HEK293 (cell line): ENCODE results near the gene TMEM79.

Source experiments
- CTCF ChIA-PET: fragments of 350-600 bp; formaldehyde crosslinking; extraction: SDS; loops from one replicate; lab custom pipeline; 2021; ENCODE audit warnings: antibody characterized with exemption; lab: Yijun Ruan, JAX
- POLR2A ChIA-PET: fragments of 300-600 bp; formaldehyde crosslinking; extraction: SDS; loops from one replicate; lab custom pipeline; 2020; ENCODE audit warnings: antibody characterized with exemption, inconsistent platforms; lab: Yijun Ruan, JAX
- H3K27ac ChIP-seq: fragments of 200-500 bp; sonication (Bioruptor generic); 2 replicates; pipeline ENCODE4 v1.5.1; 2014; ENCODE audit warnings: low read depth, low read length, control low read depth, inconsistent platforms; ENCODE audit errors: extremely low read depth
- H3K36me3 ChIP-seq, 2 experiments: fragments of 200-500 bp in 1 of 2; sonication (Bioruptor generic) in 1 of 2; 1 replicate in 1 of 2; 2 replicates in 1 of 2; pipeline ENCODE4 v1.5.1; 2014 to 2017; ENCODE audit warnings: inconsistent platforms in 2 of 2, low read length in 2 of 2; ENCODE audit not compliant: control insufficient read depth in 2 of 2, insufficient read depth in 1 of 2
- H3K4me1 ChIP-seq: fragments of 200-500 bp; sonication (Bioruptor generic); 2 replicates; pipeline ENCODE4 v1.5.1; 2014; ENCODE audit warnings: mild to moderate bottlenecking, low read length, inconsistent platforms; ENCODE audit not compliant: control insufficient read depth, insufficient read depth
- H3K4me3 ChIP-seq: 2 replicates; pipeline ENCODE4 v1.5.1; 2011; ENCODE audit warnings: low read depth, mild to moderate bottlenecking, control low read depth, low read length, moderate library complexity
- H3K9me3 ChIP-seq: fragments of 200-500 bp; sonication (Bioruptor generic); 2 replicates; pipeline ENCODE4 v1.5.1; 2014; ENCODE audit warnings: low read depth, low read length, inconsistent platforms; ENCODE audit not compliant: control insufficient read depth, insufficient read depth
- GLIS2 ChIP-seq: fragments of 450-650 bp; formaldehyde crosslinking; IDR thresholded peaks from 2 replicates; pipeline ENCODE4 v1.5.1; 2016; ENCODE audit warnings: missing biosample characterization, missing genetic modification characterization
- ZBTB17 ChIP-seq: fragments of 450-650 bp; formaldehyde crosslinking; IDR thresholded peaks from 2 replicates; pipeline ENCODE4 v1.5.1; 2016; ENCODE audit warnings: missing biosample characterization, missing genetic modification characterization
- ZFHX2 ChIP-seq: fragments of 450-650 bp; formaldehyde crosslinking; conservative IDR thresholded peaks from 2 replicates; pipeline ENCODE4 v1.5.1; 2016; ENCODE audit warnings: missing biosample characterization, missing genetic modification characterization
- ZNF10 ChIP-seq: fragments of 450-650 bp; formaldehyde crosslinking; IDR thresholded peaks from 2 replicates; pipeline ENCODE4 v1.5.1; 2017; ENCODE audit warnings: missing biosample characterization, missing genetic modification characterization
- ZNF132 ChIP-seq: fragments of 450-650 bp; formaldehyde crosslinking; IDR thresholded peaks from 2 replicates; pipeline ENCODE4 v1.5.1; 2017; ENCODE audit warnings: missing biosample characterization, missing genetic modification characterization, borderline replicate concordance
- ZNF2 ChIP-seq: fragments of 450-650 bp; formaldehyde crosslinking; IDR thresholded peaks from 2 replicates; pipeline ENCODE4 v1.5.1; 2016; ENCODE audit warnings: missing biosample characterization, missing genetic modification characterization
- ZNF416 ChIP-seq: fragments of 450-650 bp; formaldehyde crosslinking; IDR thresholded peaks from 2 replicates; pipeline ENCODE4 v1.5.1; 2016; ENCODE audit warnings: missing biosample characterization, missing genetic modification characterization
- ZNF426 ChIP-seq: fragments of 450-650 bp; formaldehyde crosslinking; IDR thresholded peaks from 2 replicates; pipeline ENCODE4 v1.5.1; 2017; ENCODE audit warnings: missing biosample characterization, missing genetic modification characterization, mild to moderate bottlenecking, inconsistent platforms, moderate library complexity
- ZNF473 ChIP-seq: fragments of 450-650 bp; formaldehyde crosslinking; IDR thresholded peaks from 2 replicates; pipeline ENCODE4 v1.5.1; 2017; ENCODE audit warnings: missing biosample characterization, missing genetic modification characterization
- ZNF501 ChIP-seq: fragments of 450-650 bp; formaldehyde crosslinking; IDR thresholded peaks from 2 replicates; pipeline ENCODE4 v1.5.1; 2016; ENCODE audit warnings: missing biosample characterization, missing genetic modification characterization
- ZNF549 ChIP-seq: fragments of 450-650 bp; IDR thresholded peaks from 2 replicates; pipeline ENCODE4 v1.5.1; 2018; ENCODE audit warnings: missing biosample characterization, missing genetic modification characterization, mild to moderate bottlenecking, inconsistent platforms, moderate library complexity
- ZNF555 ChIP-seq: fragments of 450-650 bp; formaldehyde crosslinking; conservative IDR thresholded peaks from 2 replicates; pipeline ENCODE4 v1.5.1; 2017; ENCODE audit warnings: missing biosample characterization, mild to moderate bottlenecking, missing genetic modification characterization, inconsistent platforms
- ZNF600 ChIP-seq: fragments of 450-650 bp; formaldehyde crosslinking; IDR thresholded peaks from 2 replicates; pipeline ENCODE4 v1.5.1; 2016; ENCODE audit warnings: missing biosample characterization, missing genetic modification characterization
- ZNF776 ChIP-seq: fragments of 450-650 bp; formaldehyde crosslinking; IDR thresholded peaks from 2 replicates; pipeline ENCODE4 v1.5.0; 2017; ENCODE audit warnings: missing biosample characterization, missing genetic modification characterization, borderline replicate concordance
- ZNF792 ChIP-seq: fragments of 450-650 bp; formaldehyde crosslinking; IDR thresholded peaks from 2 replicates; pipeline ENCODE4 v1.5.1; 2016; ENCODE audit warnings: missing biosample characterization, missing genetic modification characterization
- ZNF830 ChIP-seq: fragments of 450-650 bp; IDR thresholded peaks from 2 replicates; pipeline ENCODE4 v1.5.0; 2018; ENCODE audit warnings: missing biosample characterization, missing genetic modification characterization, low read depth, mild to moderate bottlenecking, moderate library complexity
- TF ChIP-seq, protein P1 (sequence below): fragments of 450-650 bp; formaldehyde crosslinking; IDR thresholded peaks from 2 replicates; pipeline ENCODE4 v1.5.1; 2016; ENCODE audit warnings: missing biosample characterization, missing genetic modification characterization
- TF ChIP-seq, protein P2 (sequence below): fragments of 450-650 bp; formaldehyde crosslinking; IDR thresholded peaks from 2 replicates; pipeline ENCODE4 v1.5.1; 2017; ENCODE audit warnings: missing biosample characterization, missing genetic modification characterization
- TF ChIP-seq, protein P3 (sequence below): fragments of 450-650 bp; formaldehyde crosslinking; IDR thresholded peaks from 2 replicates; pipeline ENCODE4 v1.5.1; 2016; ENCODE audit warnings: missing biosample characterization, missing genetic modification characterization
- TF ChIP-seq, protein P4 (sequence below): sonication (generic); formaldehyde crosslinking; IDR thresholded peaks from 2 replicates; pipeline ENCODE4 v1.8.1; 2022; ENCODE audit warnings: mild to moderate bottlenecking, moderate library complexity, missing genetic modification reagents
- TF ChIP-seq, protein P5 (sequence below): fragments of 450-650 bp; formaldehyde crosslinking; IDR thresholded peaks from 2 replicates; pipeline ENCODE4 v1.5.1; 2016; ENCODE audit warnings: missing biosample characterization, missing genetic modification characterization
- TF ChIP-seq, protein P6 (sequence below): fragments of 450-650 bp; formaldehyde crosslinking; IDR thresholded peaks from 2 replicates; pipeline ENCODE4 v1.5.1; 2016; ENCODE audit warnings: missing biosample characterization, missing genetic modification characterization
- TF ChIP-seq, protein P7 (sequence below): fragments of 450-650 bp; IDR thresholded peaks from 2 replicates; pipeline ENCODE4 v1.5.1; 2018; ENCODE audit warnings: missing biosample characterization, missing genetic modification characterization

The TMEM79 gene

DNA sequence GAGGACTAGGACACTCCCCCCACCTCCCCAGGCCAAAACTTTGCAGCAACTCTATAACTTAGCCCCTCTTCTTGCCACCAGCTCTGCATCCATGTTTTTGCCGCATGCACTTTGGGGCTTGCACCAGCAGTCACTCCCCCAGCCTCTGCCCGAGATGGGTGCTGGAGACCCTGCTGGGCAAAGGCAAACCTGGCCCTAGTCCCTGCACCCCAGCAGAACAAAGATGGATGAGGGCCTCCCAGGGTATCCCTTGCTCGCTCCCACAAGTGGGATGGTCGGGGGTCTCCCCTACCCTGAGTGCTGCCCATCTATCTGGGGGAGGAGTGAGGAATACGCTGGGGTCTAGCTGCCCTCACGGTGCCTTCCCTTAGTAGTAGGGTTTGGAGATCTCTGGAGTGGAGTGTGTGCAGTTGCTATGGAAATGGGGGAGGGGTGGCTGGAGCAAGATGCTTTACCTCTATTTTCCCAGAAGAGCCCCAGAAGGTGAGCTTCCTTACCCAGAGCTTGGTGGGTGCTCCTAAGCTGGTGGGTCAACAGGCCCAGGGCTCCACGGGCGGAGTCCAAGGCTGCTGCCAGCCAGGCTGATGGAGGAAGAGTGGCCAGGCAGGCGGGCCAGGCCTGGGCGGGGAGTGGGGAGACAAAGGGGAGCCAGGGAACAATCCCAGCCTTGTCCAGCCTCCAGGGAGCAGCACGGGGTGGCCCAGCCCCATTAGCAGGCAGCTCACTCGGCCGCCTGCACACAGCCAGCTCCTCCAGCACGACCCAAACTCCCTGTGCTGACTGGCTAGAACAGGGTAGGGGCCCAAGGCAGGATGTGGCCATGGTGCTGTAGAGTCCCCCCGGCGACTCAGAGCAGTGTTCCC is 36.4 kb upstream of the TMEM79 start, which contains the start of gene PAQR6:
PAQR6 (minus strand) TSS at position 597 of the 863 bp plus-strand sequence. CDS start 1,325 bp downstream, outside the sequence.
- CTCF ChIA-PET: interaction anchor here (0.5 to 0.9 kb wide), 4 partner anchors 23 to 151 kb away, joined by 3 to 4 read pairs (median 3); partner anchors contain the start of gene SMG5
- TF ChIP-seq, protein P1, sequence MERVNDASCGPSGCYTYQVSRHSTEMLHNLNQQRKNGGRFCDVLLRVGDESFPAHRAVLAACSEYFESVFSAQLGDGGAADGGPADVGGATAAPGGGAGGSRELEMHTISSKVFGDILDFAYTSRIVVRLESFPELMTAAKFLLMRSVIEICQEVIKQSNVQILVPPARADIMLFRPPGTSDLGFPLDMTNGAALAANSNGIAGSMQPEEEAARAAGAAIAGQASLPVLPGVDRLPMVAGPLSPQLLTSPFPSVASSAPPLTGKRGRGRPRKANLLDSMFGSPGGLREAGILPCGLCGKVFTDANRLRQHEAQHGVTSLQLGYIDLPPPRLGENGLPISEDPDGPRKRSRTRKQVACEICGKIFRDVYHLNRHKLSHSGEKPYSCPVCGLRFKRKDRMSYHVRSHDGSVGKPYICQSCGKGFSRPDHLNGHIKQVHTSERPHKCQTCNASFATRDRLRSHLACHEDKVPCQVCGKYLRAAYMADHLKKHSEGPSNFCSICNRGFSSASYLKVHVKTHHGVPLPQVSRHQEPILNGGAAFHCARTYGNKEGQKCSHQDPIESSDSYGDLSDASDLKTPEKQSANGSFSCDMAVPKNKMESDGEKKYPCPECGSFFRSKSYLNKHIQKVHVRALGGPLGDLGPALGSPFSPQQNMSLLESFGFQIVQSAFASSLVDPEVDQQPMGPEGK (tag by site-specific recombination): no peak
- TF ChIP-seq ZNF473 (tag by site-specific recombination) (no peak), ZNF792 (no peak), ZNF776 (tag by site-specific recombination) (no peak), ZBTB17 (0 out of 2 replicates have a peak, but pooled peaks have one; percentile 10), ZNF416 (tag by site-specific recombination) (no peak), GLIS2 (peak; percentile 46), ZNF549 (tag by site-specific recombination) (no peak), ZNF600 (tag by site-specific recombination) (peak; percentile 95), ZFHX2 (tag by site-specific recombination) (no peak), ZNF555 (tag by site-specific recombination) (no peak), ZNF830 (tag by site-specific recombination) (no peak), ZNF10 (tag by site-specific recombination) (no peak), ZNF2 (no peak), ZNF501 (tag by site-specific recombination) (no peak), ZNF426 (tag by site-specific recombination) (no peak), ZNF132 (tag by site-specific recombination) (no peak)
- TF ChIP-seq, protein P2, sequence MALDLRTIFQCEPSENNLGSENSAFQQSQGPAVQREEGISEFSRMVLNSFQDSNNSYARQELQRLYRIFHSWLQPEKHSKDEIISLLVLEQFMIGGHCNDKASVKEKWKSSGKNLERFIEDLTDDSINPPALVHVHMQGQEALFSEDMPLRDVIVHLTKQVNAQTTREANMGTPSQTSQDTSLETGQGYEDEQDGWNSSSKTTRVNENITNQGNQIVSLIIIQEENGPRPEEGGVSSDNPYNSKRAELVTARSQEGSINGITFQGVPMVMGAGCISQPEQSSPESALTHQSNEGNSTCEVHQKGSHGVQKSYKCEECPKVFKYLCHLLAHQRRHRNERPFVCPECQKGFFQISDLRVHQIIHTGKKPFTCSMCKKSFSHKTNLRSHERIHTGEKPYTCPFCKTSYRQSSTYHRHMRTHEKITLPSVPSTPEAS (tag by site-specific recombination): no peak
- TF ChIP-seq, protein P3, sequence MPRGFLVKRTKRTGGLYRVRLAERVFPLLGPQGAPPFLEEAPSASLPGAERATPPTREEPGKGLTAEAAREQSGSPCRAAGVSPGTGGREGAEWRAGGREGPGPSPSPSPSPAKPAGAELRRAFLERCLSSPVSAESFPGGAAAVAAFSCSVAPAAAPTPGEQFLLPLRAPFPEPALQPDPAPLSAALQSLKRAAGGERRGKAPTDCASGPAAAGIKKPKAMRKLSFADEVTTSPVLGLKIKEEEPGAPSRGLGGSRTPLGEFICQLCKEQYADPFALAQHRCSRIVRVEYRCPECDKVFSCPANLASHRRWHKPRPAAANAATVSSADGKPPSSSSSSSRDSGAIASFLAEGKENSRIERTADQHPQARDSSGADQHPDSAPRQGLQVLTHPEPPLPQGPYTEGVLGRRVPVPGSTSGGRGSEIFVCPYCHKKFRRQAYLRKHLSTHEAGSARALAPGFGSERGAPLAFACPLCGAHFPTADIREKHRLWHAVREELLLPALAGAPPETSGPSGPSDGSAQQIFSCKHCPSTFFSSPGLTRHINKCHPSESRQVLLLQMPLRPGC (tag by site-specific recombination): no peak
- TF ChIP-seq, protein P4, sequence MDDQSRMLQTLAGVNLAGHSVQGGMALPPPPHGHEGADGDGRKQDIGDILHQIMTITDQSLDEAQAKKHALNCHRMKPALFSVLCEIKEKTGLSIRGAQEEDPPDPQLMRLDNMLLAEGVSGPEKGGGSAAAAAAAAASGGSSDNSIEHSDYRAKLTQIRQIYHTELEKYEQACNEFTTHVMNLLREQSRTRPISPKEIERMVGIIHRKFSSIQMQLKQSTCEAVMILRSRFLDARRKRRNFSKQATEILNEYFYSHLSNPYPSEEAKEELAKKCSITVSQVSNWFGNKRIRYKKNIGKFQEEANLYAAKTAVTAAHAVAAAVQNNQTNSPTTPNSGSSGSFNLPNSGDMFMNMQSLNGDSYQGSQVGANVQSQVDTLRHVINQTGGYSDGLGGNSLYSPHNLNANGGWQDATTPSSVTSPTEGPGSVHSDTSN: no peak
- TF ChIP-seq, protein P5, sequence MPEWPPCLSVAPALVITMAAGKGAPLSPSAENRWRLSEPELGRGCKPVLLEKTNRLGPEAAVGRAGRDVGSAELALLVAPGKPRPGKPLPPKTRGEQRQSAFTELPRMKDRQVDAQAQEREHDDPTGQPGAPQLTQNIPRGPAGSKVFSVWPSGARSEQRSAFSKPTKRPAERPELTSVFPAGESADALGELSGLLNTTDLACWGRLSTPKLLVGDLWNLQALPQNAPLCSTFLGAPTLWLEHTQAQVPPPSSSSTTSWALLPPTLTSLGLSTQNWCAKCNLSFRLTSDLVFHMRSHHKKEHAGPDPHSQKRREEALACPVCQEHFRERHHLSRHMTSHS (tag by site-specific recombination): no peak
- TF ChIP-seq, protein P6, sequence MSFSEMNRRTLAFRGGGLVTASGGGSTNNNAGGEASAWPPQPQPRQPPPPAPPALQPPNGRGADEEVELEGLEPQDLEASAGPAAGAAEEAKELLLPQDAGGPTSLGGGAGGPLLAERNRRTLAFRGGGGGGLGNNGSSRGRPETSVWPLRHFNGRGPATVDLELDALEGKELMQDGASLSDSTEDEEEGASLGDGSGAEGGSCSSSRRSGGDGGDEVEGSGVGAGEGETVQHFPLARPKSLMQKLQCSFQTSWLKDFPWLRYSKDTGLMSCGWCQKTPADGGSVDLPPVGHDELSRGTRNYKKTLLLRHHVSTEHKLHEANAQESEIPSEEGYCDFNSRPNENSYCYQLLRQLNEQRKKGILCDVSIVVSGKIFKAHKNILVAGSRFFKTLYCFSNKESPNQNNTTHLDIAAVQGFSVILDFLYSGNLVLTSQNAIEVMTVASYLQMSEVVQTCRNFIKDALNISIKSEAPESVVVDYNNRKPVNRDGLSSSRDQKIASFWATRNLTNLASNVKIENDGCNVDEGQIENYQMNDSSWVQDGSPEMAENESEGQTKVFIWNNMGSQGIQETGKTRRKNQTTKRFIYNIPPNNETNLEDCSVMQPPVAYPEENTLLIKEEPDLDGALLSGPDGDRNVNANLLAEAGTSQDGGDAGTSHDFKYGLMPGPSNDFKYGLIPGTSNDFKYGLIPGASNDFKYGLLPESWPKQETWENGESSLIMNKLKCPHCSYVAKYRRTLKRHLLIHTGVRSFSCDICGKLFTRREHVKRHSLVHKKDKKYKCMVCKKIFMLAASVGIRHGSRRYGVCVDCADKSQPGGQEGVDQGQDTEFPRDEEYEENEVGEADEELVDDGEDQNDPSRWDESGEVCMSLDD (tag by site-specific recombination): no peak
- TF ChIP-seq, protein P7, sequence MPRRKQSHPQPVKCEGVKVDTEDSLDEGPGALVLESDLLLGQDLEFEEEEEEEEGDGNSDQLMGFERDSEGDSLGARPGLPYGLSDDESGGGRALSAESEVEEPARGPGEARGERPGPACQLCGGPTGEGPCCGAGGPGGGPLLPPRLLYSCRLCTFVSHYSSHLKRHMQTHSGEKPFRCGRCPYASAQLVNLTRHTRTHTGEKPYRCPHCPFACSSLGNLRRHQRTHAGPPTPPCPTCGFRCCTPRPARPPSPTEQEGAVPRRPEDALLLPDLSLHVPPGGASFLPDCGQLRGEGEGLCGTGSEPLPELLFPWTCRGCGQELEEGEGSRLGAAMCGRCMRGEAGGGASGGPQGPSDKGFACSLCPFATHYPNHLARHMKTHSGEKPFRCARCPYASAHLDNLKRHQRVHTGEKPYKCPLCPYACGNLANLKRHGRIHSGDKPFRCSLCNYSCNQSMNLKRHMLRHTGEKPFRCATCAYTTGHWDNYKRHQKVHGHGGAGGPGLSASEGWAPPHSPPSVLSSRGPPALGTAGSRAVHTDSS (tag by site-specific recombination): no peak
- TF ChIP-seq, all 188 proteins: peak for 3
- Histone ChIP-seq H3K27ac (no peak within 1 kb of the TSS), H3K36me3 (peaks cover 0 to 47% of the 10 kb centered on the region in 2 experiments; a peak in 1 of 3 replicates), H3K4me1 (no peaks in the 10 kb centered on the region), H3K9me3 (no peaks in the 10 kb centered on the region), H3K4me3 (no peak within 1 kb of the TSS)
- POLR2A ChIA-PET: interaction anchor here (0.6 to 1.8 kb wide), 3 partner anchors 12 to 34 kb away, joined by 3 to 5 read pairs (median 5); partner anchors contain the start of gene PMF1
